ENCODE data around the gene LRRC45. TPM values are rescaled to one million over a fixed set of nuclear protein-coding genes. Genes with fewer than 3 reads are reported as not detected.

Gene LRRC45
- total RNA-seq, 1 donor from 2014 or later, result 12.2 TPM

DNA sequence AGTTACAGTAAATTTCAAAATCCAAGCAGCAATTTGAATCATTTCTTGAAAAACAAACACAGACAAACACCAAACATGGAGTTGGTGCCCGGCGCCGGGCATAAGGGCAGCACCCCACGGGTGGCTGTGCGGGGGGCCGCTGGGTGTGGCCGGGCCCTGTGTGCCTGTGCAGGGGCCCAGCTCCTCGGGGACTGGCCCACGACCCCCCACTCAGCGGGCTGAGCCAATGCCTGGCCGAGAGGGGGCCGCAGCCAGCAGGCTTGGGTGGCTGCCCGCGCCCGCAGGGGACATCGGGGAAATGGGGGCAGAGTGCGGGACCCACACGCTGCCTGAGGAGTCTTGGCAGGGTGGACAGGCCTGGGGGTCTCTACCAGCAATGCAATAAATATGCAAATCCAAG, 55.3 kb downstream of the LRRC45 start:
- peaks cover 50% of the 10 kb centered on the region for H3K36me3 ChIP-seq
- H3K4me3 ChIP-seq, result no peak overlapping the region
- intact Hi-C loops (cut with DNase I), result no loop called here
- no peaks in the 10 kb centered on the region for H3K4me1 ChIP-seq
- H3K27ac ChIP-seq, result no peak overlapping the region
- no peaks in the 10 kb centered on the region for H3K9me3 ChIP-seq
- no peak for ATAC-seq
- no peak for DNase-seq
- no peaks in the 10 kb centered on the region for H3K27me3 ChIP-seq
- no peak for TF ChIP-seq CTCF (IDR thresholded peaks at IDR 0.05)

GRCh38 chr17:82079001-82079677, 56.0 kb downstream of the LRRC45 start:
- no peaks in the 10 kb centered on the region for H3K27me3 ChIP-seq
- no peak for DNase-seq
- H3K9me3 ChIP-seq, result no peaks in the 10 kb centered on the region
- H3K36me3 ChIP-seq, result peaks cover 57% of the 10 kb centered on the region
- H3K4me1 ChIP-seq, result no peaks in the 10 kb centered on the region
- ATAC-seq, result no peak
- H3K4me3 ChIP-seq, result no peak overlapping the region
- no peak overlapping the region for H3K27ac ChIP-seq
- intact Hi-C loops (cut with DNase I), result no loop called here
- no peak for TF ChIP-seq CTCF (IDR thresholded peaks at IDR 0.05)

GRCh38 chr17:82080048-82080788, 57.1 kb downstream of the LRRC45 start:
- H3K9me3 ChIP-seq, result no peaks in the 10 kb centered on the region
- DNase-seq, result no peak
- H3K4me3 ChIP-seq, result no peak overlapping the region
- ATAC-seq, result no peak
- H3K36me3 ChIP-seq, result peaks cover 68% of the 10 kb centered on the region
- no peak for TF ChIP-seq CTCF (IDR thresholded peaks at IDR 0.05)
- H3K4me1 ChIP-seq, result no peaks in the 10 kb centered on the region
- no peak overlapping the region for H3K27ac ChIP-seq
- H3K27me3 ChIP-seq, result no peaks in the 10 kb centered on the region
- intact Hi-C loops (cut with DNase I), result no loop called here

Other genes with a start within 250 kb of the LRRC45 start
- not detected for gene GCGR, start 219.2 kb upstream of the LRRC45 start, total RNA-seq
- gene MCRIP1, start 190.0 kb upstream of the LRRC45 start, total RNA-seq, result 72.8 TPM
- not detected for gene PPP1R27, start 188.3 kb upstream of the LRRC45 start, total RNA-seq
- gene P4HB, start 162.8 kb upstream of the LRRC45 start, total RNA-seq, result 462 TPM
- 386 TPM for gene ARHGDIA, start 152.0 kb upstream of the LRRC45 start, total RNA-seq
- 39.4 TPM for gene ALYREF, start 131.7 kb upstream of the LRRC45 start, total RNA-seq
- gene ANAPC11, start 131.6 kb upstream of the LRRC45 start, total RNA-seq, result 91.0 TPM
- 0.55 TPM for gene NPB, start 121.1 kb upstream of the LRRC45 start, total RNA-seq
- 46.1 TPM for gene PCYT2, start 111.9 kb upstream of the LRRC45 start, total RNA-seq
- 27.5 TPM for gene SIRT7, start 105.1 kb upstream of the LRRC45 start, total RNA-seq
- 35.9 TPM for gene MAFG, start 95.6 kb upstream of the LRRC45 start, total RNA-seq
- 19.0 TPM for gene PYCR1, start 86.0 kb upstream of the LRRC45 start, total RNA-seq
- not detected for gene MYADML2, start 76.1 kb upstream of the LRRC45 start, total RNA-seq
- gene NOTUM, start 62.1 kb upstream of the LRRC45 start, total RNA-seq, result 6.1 TPM
- 50.3 TPM for gene ASPSCR1, start 45.7 kb upstream of the LRRC45 start, total RNA-seq
- 40.2 TPM for gene CENPX, start 427 bp upstream of the LRRC45 start, total RNA-seq
- gene RAC3, start 8.4 kb downstream of the LRRC45 start, total RNA-seq, result 3.4 TPM
- 143 TPM for gene DCXR, start 14.4 kb downstream of the LRRC45 start, total RNA-seq
- 38.5 TPM for gene RFNG, start 28.5 kb downstream of the LRRC45 start, total RNA-seq
- 78.0 TPM for gene GPS1, start 28.6 kb downstream of the LRRC45 start, total RNA-seq
- 82.4 TPM for gene DUS1L, start 42.5 kb downstream of the LRRC45 start, total RNA-seq
- gene FASN, start 74.9 kb downstream of the LRRC45 start, total RNA-seq, result 432 TPM
- gene CCDC57, start 189.5 kb downstream of the LRRC45 start, total RNA-seq, result 50.5 TPM
- gene SLC16A3, start 205.7 kb downstream of the LRRC45 start, total RNA-seq, result 77.5 TPM